AG09309 (cell line): ENCODE measurements around the gene DGKB.

Source experiments
- DNase-seq: peaks from one replicate; pipeline ENCODE4 v3.0.0-alpha.2; 2010; ENCODE audit warnings: low read depth
- H3K4me3 ChIP-seq: 2 replicates; pipeline ENCODE4 v1.5.1; 2011; ENCODE audit warnings: mild to moderate bottlenecking, low read depth, low read length, moderate library complexity; ENCODE audit not compliant: control insufficient read depth
- TF ChIP-seq, protein P1 (sequence below): IDR thresholded peaks from 2 replicates; pipeline ENCODE4 v1.5.1; 2011; ENCODE audit warnings: mild to moderate bottlenecking, low read depth, low read length, inconsistent platforms; ENCODE audit not compliant: insufficient read depth, control insufficient read depth; ENCODE audit errors: missing control alignments

Gene DGKB

DNA sequence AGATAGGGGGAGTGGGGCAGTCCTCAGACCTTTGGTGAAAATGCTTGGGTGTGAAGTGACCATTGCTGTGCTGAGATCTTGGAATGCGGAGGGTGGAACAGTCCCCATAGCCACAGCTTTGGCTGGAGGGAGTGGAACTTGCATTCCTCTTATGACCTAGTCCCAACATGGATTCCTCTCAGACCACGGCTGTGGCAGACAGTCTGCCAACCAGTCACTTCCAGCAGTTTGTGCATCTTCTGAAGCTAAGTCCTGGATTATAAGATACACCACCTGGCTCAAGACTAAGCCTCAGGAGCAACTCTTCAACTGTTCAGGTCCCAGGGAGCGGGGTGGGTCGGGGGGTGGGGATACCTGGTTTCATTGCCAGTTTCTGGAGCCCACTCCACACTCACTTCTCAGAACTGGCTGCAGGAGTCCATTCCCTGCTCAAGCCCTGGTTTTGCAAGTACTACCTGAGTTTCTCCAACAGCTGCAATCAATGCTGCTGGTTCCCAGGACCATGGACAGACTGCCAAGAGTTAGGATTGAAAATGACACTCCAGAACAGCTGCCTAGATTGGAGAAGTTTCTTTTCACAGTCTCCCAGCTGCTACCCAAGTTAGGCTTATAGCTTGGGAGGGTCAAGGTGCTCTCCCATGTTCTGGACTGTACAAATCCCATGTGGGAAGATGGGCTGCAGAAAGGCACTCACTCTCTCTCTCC is 29.1 kb upstream of the DGKB start:
- H3K4me3 ChIP-seq = no peak overlapping the region
- TF ChIP-seq, protein P1, sequence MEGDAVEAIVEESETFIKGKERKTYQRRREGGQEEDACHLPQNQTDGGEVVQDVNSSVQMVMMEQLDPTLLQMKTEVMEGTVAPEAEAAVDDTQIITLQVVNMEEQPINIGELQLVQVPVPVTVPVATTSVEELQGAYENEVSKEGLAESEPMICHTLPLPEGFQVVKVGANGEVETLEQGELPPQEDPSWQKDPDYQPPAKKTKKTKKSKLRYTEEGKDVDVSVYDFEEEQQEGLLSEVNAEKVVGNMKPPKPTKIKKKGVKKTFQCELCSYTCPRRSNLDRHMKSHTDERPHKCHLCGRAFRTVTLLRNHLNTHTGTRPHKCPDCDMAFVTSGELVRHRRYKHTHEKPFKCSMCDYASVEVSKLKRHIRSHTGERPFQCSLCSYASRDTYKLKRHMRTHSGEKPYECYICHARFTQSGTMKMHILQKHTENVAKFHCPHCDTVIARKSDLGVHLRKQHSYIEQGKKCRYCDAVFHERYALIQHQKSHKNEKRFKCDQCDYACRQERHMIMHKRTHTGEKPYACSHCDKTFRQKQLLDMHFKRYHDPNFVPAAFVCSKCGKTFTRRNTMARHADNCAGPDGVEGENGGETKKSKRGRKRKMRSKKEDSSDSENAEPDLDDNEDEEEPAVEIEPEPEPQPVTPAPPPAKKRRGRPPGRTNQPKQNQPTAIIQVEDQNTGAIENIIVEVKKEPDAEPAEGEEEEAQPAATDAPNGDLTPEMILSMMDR = no peak

DNA sequence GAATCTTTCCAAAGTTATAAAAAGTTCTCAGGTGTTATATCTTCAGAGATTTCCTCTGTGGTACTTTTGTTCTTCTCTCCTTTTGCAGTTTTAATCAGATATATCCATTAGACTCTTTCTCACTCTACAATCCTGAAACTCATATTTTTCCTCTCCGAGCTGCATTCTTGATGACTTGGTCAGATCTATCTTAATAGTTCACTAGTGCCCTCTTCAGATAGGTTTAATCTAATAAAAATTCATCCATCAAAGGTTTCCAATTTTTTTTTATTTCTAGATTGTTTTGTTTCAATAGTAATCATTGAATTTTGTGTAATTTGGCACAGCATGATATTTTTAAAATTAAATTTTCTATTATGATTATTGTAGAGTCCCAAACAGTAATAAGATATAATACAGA is 21.8 kb upstream of the DGKB start:
- no peak for DNase-seq
- TF ChIP-seq, protein P1 = no peak
- H3K4me3 ChIP-seq = no peak overlapping the region

More for the DNA sequence above, 29.1 kb upstream of the DGKB start:
- no peak for DNase-seq

DNA sequence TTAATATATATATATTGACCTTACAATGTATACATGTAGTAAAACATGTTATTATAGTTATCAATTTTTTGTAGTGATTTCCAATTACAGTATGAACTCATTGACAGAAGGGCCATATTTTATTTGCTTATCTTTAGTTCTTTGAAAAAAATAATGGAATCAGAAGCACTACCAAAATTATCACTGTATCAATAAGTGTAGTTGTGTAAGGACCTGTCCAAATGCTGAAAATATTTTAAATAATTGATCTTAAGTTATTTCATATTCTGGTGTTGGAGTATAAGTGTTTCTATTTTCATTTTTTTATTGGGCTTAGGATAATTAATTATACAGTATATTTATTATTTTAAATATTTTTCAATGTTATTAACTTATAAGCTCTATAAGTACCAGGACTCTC is 8.5 kb upstream of the DGKB start:
- H3K4me3 ChIP-seq = no peak overlapping the region
- TF ChIP-seq, protein P1 = no peak
- DNase-seq = no peak

DNA sequence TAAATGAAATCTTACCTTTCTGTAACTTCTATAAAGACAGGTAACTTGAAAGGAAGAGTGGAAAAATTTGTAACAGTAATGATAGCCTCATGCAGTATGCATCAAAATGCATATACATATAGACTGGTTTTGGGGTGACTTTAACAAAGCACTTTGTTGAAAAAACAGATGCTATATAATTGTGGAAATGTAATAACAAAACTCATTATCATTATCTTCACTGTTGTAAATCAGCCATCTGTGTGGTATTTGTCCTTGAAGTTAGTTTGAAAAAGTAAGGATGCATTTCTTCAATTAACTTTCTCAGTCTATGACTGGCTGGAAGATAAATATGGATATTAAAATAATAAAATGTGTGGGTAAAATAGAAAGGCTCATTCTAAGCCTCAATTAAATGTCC is 6.1 kb upstream of the DGKB start:
- TF ChIP-seq, protein P1 = no peak
- DNase-seq = no peak

DNA sequence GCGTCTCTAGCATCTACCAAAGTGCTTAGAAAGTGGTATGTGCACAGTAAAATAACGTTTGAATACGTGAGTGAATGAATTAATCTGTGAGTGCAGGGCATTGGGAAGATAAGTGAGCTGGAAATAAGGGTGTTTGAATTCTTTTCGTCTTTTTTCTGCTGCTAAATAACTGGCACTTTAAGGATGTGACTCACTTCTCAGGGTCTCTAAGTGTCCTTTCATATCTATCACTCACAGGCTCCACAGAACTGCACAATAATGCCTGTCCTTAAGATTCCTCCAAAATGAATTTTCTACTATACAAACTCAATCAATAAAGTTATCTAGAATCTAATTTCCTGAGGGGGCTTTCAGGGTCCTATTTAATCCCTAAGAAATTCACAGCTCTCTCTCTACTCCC is 3.2 kb upstream of the DGKB start:
- TF ChIP-seq, protein P1 = no peak
- no peak overlapping the region for H3K4me3 ChIP-seq
- no peak for DNase-seq

More for the DNA sequence above, 6.1 kb upstream of the DGKB start:
- no peak overlapping the region for H3K4me3 ChIP-seq

DNA sequence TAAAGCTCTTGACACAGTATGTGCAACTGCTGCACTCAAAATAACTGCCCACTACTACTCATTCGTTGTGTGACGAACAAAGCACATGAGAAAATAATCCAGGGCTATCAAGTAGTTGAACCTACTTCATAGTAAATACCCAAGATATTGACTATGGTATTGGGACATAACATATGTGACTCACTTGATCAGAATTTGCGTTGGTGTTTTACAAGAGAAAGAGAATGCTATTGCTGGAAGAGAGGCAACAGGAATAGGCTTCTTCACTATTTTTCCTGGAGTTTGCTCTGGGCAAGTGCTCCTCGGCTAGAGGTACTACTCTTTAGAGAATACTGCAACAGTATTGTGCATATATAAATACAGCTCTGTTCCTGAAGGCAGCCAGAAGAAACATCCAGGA is 2.5 kb downstream of the DGKB start:
- no peak for DNase-seq
- TF ChIP-seq, protein P1 = no peak

More for the DNA sequence above, 2.5 kb downstream of the DGKB start:
- no peak overlapping the region for H3K4me3 ChIP-seq
